Measurements from ENCODE around the gene NVL. TPM values are rescaled to one million over a fixed set of nuclear protein-coding genes. Genes with fewer than 3 reads are reported as not detected.

Gene NVL
- total RNA-seq, 1 donor from 2014 or later = 14.9 TPM

GRCh38 chr1:224287714-224288113, 42.3 kb downstream of the NVL start:
- DNase-seq (ENCODE audit: low read depth) = no peak

DNA sequence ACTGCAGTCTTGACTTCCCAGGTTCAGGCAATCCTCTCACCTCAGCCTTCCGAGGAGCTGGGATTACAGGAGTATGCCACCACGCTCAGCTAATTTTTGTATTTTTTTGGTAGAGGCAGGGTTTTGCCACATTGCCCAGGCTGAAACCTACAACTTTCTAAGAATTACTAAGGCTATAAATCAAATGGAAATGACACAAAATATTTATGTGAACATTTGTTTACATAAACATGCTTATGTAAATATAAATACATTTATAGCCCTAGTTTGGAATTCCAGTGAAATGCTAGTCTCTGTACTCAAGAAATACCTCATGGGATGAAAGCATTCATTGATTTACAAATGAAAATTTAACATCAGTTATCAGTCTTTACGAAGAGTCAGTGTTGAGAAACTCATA, 47.8 kb downstream of the NVL start:
- DNase-seq (ENCODE audit: low read depth) = no peak

- no peak for DNase-seq (ENCODE audit: low read depth)
These were observed 53.0 kb downstream of the NVL start for GRCh38 chr1:224276771-224277487.

DNA sequence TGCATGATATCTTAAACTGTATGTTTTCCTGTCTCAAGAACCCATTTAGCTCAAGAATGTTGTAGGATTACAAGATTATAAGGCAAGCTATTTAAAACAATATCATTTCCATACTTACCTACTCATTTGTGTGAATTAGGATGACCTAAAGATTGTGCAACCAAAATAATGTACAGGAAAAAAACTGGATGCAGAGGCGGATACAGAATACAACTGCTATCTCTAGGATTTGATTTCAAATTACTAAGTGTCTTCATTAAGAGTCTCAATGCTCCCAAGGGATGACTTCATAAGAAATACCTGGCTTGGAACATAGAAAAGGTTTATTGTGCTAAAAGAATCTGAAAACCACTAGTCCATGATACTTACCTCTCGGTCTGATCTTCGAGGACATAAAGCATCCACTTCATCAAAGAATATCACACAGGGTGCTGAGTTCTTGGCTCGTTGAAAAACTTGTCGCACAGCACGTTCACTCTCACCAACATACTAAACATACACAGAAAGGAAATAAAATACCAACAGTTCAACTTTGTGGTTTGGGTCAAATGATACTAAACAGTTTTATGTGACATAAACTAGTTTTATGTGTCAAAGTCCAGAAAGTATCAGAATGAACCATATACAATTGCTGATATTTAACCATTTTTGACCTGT, 54.9 kb downstream of the NVL start:
- no peak for DNase-seq (ENCODE audit: low read depth)

DNA sequence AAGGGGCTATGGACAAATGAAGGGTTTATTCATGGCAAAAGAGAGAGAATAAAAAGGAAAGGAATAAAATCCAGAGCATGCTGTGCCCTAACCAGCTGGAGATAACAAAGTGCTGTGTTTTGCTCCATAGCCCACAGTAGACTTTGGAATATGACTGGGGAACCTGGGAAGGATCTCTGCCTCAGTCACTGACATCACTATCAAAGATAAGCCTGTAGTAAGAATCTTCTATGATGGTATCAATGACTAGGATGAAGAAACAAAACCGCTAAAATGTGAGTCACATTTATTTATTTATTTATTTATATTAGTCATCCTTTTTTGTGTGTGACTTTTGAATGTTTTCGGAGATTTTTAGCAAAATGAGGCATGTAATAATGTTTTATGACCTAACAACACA, 56.3 kb downstream of the NVL start:
- no peak for DNase-seq (ENCODE audit: low read depth)

GRCh38 chr1:224271106-224271505, 58.9 kb downstream of the NVL start:
- no peak for DNase-seq (ENCODE audit: low read depth)

- DNase-seq (ENCODE audit: low read depth) = no peak
These were observed 62.0 kb downstream of the NVL start for GRCh38 chr1:224267925-224268324.

DNA sequence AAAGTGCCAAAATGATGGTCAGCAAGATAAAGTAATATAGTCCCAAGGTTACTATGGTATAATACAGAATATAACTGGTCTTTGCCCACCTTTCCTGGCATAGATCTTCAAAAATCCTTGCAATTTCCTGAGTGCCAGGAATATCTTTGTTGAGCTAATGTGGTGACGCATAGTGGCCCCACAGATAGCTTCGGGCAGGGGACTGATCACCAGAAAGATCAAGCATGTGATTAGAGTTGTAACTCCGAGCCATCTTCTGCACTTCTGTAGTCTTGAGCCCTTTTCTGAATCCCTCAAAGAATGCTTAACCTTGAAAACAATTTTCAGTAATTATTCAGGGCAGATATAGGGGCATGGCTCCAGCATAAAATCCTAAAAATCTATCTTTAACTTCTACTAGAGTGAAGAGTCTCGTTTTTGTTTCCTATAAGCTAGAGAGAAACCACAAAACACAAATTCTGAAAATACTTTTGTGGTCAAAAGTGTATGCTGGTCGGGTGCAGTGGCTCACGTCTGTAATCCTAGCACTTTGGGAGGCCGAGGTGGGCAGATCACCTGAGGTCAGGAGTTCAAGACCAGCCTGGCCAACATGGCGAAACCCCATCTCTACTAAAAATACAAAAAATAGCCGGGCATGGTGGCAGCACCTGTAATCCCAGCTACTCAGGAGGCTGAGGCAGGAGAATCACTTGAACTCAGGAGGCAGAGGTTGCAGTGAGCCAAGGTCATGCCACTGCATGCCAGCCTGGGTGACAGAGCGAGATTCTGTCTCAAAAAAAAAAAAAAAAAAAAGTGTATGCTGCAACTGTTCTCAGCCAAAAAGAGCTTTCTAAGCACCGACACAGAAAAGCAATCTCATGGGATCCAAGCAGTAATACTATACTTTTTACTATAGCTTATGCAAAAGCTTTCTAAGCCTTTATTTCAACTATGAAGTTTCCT, 62.8 kb downstream of the NVL start:
- DNase-seq (ENCODE audit: low read depth) = no peak

GRCh38 chr1:224266105-224266914, 63.7 kb downstream of the NVL start:
- no peak for DNase-seq (ENCODE audit: low read depth)

GRCh38 chr1:224264321-224264720, 65.7 kb downstream of the NVL start:
- no peak for DNase-seq (ENCODE audit: low read depth)

- DNase-seq (ENCODE audit: low read depth) = peak; percentile 40
These were observed 67.5 kb downstream of the NVL start for GRCh38 chr1:224262373-224263054.

DNA sequence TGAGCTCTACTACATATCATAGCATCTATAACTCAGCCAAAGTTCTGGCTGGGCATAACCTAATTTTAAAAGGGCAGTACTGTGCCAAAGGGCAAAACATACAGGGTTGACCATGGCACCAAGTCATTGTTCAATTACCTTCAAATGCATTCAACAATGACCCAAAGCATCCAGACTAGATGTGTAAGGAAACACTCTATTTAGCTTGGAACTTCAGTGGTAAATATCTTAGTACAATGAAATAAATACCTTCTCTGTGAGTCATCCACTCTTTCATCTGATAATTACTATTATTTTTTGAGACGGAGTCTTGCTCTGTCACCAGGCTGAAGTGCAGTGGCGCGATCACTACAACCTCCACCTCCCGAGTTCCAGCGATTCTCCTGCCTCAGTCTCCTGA, 70.0 kb downstream of the NVL start:
- no peak for DNase-seq (ENCODE audit: low read depth)

GRCh38 chr1:224258351-224258750, 71.6 kb downstream of the NVL start:
- no peak for DNase-seq (ENCODE audit: low read depth)

DNA sequence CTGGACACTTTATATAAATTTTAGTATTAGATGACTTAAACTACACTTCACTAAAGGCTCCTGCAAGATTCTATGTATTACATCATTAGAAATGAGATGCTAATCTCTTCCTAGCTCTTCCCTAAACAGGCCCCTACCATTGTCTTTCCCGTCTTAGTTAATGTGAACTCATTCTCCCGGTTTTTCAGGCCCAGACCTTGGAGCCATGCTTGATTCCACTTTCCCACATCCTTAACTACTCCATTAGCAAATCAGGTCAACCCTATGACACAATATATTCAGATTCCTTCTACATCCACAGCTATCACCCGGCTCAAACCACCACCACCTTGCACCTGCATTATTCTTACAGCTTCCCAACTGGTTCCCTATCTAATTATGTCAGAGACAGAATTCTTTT, 73.3 kb downstream of the NVL start:
- no peak for DNase-seq (ENCODE audit: low read depth)

GRCh38 chr1:224253721-224254120, 76.3 kb downstream of the NVL start:
- no peak for DNase-seq (ENCODE audit: low read depth)

GRCh38 chr1:224252479-224252878, 77.5 kb downstream of the NVL start:
- no peak for DNase-seq (ENCODE audit: low read depth)

GRCh38 chr1:224251741-224252146, 78.2 kb downstream of the NVL start:
- no peak for DNase-seq (ENCODE audit: low read depth)

DNA sequence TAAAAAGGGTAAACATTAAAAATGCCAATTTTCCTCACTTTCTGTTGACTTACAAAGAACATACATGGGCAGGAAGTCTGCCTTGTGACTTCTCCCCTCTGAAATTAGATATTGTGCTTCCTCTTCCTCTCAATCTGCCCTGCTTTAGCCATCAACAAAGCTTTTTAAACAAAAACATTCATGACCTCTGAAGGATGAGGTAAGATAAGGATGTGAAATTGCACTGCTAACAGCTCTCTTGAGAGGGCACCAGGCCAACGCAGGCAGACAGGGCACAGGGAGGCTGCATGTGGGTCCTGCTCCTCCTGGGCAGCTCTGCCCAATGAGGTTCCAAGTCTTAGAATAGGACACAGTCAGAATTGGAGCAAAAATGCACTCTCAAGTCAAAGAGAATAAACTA, 84.8 kb downstream of the NVL start:
- DNase-seq (ENCODE audit: low read depth) = peak; percentile 19

GRCh38 chr1:224238756-224239155, 91.2 kb downstream of the NVL start:
- DNase-seq (ENCODE audit: low read depth) = no peak

- no peak for DNase-seq (ENCODE audit: low read depth)
These were observed 91.8 kb downstream of the NVL start for GRCh38 chr1:224238212-224238611.

Measured in myocyte (in vitro differentiated cells).